HepG2 (cell line): ENCODE results near the gene CHST10. TPM values are rescaled to one million over a fixed set of nuclear protein-coding genes. Genes with fewer than 3 reads are reported as not detected.

Source experiments
- ATAC-seq: fragments of 200-7000 bp; cut with Tn5 transposase; 3 replicates; pipeline ENCODE4 v1.9.1; 2020; ENCODE audit warnings: mild to moderate bottlenecking, moderate library complexity
- BruUV-seq: library from RNA; stranded (reverse); fragments of 400-500 nt; replicated peaks from 2 replicates; lab custom pipeline; 2021; lab: Mats Ljungman, UMichigan
- CTCF ChIA-PET: fragments of 300-600 bp; formaldehyde crosslinking; extraction: SDS; loops from one replicate; lab custom pipeline; 2021; ENCODE audit warnings: low total read pairs, inconsistent platforms, low intra/inter-chr PET ratio; lab: Yijun Ruan, JAX
- POLR2A ChIA-PET: fragments of 350-600 bp; sonication (Branson Sonifier 250); formaldehyde crosslinking; loops from one replicate; lab custom pipeline; 2020; ENCODE audit warnings: antibody characterized with exemption, inconsistent platforms; lab: Yijun Ruan, JAX
- DNase-seq: peaks from one replicate; pipeline ENCODE4 v3.0.0-alpha.2; 2015; ENCODE audit warnings: low spot score
- FAIRE-seq: peaks from 3 replicates; lab custom pipeline; 2011; peaks lifted over from hg19 to GRCh38; lab: Jason Lieb, UNC
- H2AFZ ChIP-seq: one replicate; pipeline ENCODE4 v1.6.1; 2011; ENCODE audit warnings: low read length, inconsistent platforms
- H3K27ac ChIP-seq: fragments of 300-600 bp; 3 replicates; pipeline ENCODE4 v1.8.0; 2011; ENCODE audit warnings: mixed run types, mild to moderate bottlenecking, mixed read lengths, low read length, inconsistent platforms; ENCODE audit not compliant: insufficient read depth; ENCODE audit errors: extremely low read length
- H3K27me3 ChIP-seq, 2 experiments: fragments of 200-600 bp in 1 of 2; 2 replicates in 1 of 2; 3 replicates in 1 of 2; pipeline versions ENCODE4 v1.6.0 to v1.8.0; 2011; ENCODE audit warnings: low read length in 2 of 2, mild to moderate bottlenecking in 2 of 2, moderate library complexity in 2 of 2, inconsistent platforms in 1 of 2; ENCODE audit not compliant: insufficient read depth in 2 of 2, control insufficient read depth in 1 of 2
- H3K36me3 ChIP-seq, 2 experiments: fragments of 200-600 bp in 1 of 2; replicated peaks in 1 of 2; 2 replicates in 1 of 2; 3 replicates in 1 of 2; pipeline versions ENCODE4 v1.5.1 to v1.8.0; 2011; ENCODE audit warnings: low read length in 2 of 2, inconsistent platforms in 1 of 2; ENCODE audit not compliant: insufficient read depth in 2 of 2, control insufficient read depth in 1 of 2
- H3K4me1 ChIP-seq: 2 replicates; pipeline ENCODE4 v1.5.1; 2012; ENCODE audit warnings: low read length, inconsistent platforms; ENCODE audit not compliant: insufficient read depth
- H3K4me2 ChIP-seq: 2 replicates; pipeline ENCODE4 v1.6.0; 2011; ENCODE audit warnings: low read depth, low read length, inconsistent platforms
- H3K4me3 ChIP-seq, 3 experiments: fragments of 200-600 bp in 1 of 3; sonication (generic), shearing (Covaris generic) in 1 of 3; replicated peaks in 1 of 3; 2 replicates each; pipeline ENCODE4 v1.5.1; 2011 to 2016; ENCODE audit warnings: low read length in 3 of 3, inconsistent platforms in 2 of 3, low read depth in 2 of 3, mild to moderate bottlenecking in 2 of 3, control low read depth in 1 of 3, mixed read lengths in 1 of 3; ENCODE audit not compliant: insufficient read depth in 1 of 3
- H3K79me2 ChIP-seq: one replicate; pipeline ENCODE4 v1.6.1; 2011; ENCODE audit warnings: low read length, inconsistent platforms; ENCODE audit not compliant: insufficient read depth
- H3K9ac ChIP-seq: 2 replicates; pipeline ENCODE4 v1.6.0; 2011; ENCODE audit warnings: mild to moderate bottlenecking, low read depth, low read length, inconsistent platforms; ENCODE audit not compliant: insufficient read depth
- H3K9me3 ChIP-seq: 2 replicates; pipeline ENCODE4 v1.5.1; 2012; ENCODE audit warnings: mild to moderate bottlenecking, low read length
- H4K20me1 ChIP-seq: 2 replicates; pipeline ENCODE4 v1.6.0; 2011; ENCODE audit warnings: inconsistent platforms, mild to moderate bottlenecking, low read length, moderate library complexity; ENCODE audit not compliant: insufficient read depth
- AGO1 ChIP-seq: fragments of 200-400 bp; formaldehyde crosslinking; IDR thresholded peaks from 2 replicates; pipeline ENCODE4 v1.6.1; 2017; ENCODE audit warnings: mild to moderate bottlenecking, low read depth, low read length, moderate library complexity; ENCODE audit not compliant: poor library complexity, severe bottlenecking
- CBX5 ChIP-seq: sonication (generic); formaldehyde crosslinking; IDR thresholded peaks from 2 replicates; pipeline ENCODE4 v1.4.0; 2020; ENCODE audit warnings: missing genetic modification reagents, borderline replicate concordance
- FOXP1 ChIP-seq, 2 experiments: fragments of 450-650 bp in 1 of 2; IDR thresholded peaks; 2 replicates each; pipeline ENCODE4 v1.6.1; 2017 to 2018; ENCODE audit warnings: antibody characterized with exemption in 1 of 2
- PHF8 ChIP-seq: sonication (generic); formaldehyde crosslinking; IDR thresholded peaks from 2 replicates; pipeline ENCODE4 v1.5.0; 2020; ENCODE audit warnings: missing genetic modification reagents
- SMYD3 ChIP-seq: sonication (generic); formaldehyde crosslinking; IDR thresholded peaks from 2 replicates; pipeline ENCODE4 v1.8.1; 2023; ENCODE audit warnings: mild to moderate bottlenecking, missing genetic modification reagents
- SOX5 ChIP-seq: IDR thresholded peaks from 2 replicates; pipeline ENCODE4 v1.6.1; 2016; ENCODE audit warnings: borderline replicate concordance
- SRSF1 ChIP-seq: fragments of 200-400 bp; formaldehyde crosslinking; optimal IDR thresholded peaks from 2 replicates; pipeline ENCODE3; 2017; ENCODE audit warnings: mild to moderate bottlenecking, low read depth, low read length, moderate library complexity
- ZBTB43 ChIP-seq: sonication (generic); formaldehyde crosslinking; conservative IDR thresholded peaks from 2 replicates; pipeline ENCODE4 v1.4.0; 2020; ENCODE audit warnings: missing genetic modification reagents
- ZFX ChIP-seq: sonication (generic); formaldehyde crosslinking; IDR thresholded peaks from 2 replicates; pipeline ENCODE4 v1.4.0; 2020; ENCODE audit warnings: mild to moderate bottlenecking, low read depth, missing genetic modification reagents, moderate library complexity
- ZNF12 ChIP-seq: sonication (generic); formaldehyde crosslinking; IDR thresholded peaks from 2 replicates; pipeline ENCODE4 v1.5.0; 2020; ENCODE audit warnings: missing genetic modification reagents
- ZNF224 ChIP-seq: sonication (generic); formaldehyde crosslinking; IDR thresholded peaks from 2 replicates; pipeline ENCODE4 v1.5.0; 2020; ENCODE audit warnings: mild to moderate bottlenecking, missing genetic modification reagents
- ZNF317 ChIP-seq: sonication (generic); formaldehyde crosslinking; IDR thresholded peaks from 2 replicates; pipeline ENCODE4 v1.5.0; 2020; ENCODE audit warnings: mild to moderate bottlenecking, missing genetic modification reagents
- ZNF337 ChIP-seq: sonication (generic); formaldehyde crosslinking; IDR thresholded peaks from 2 replicates; pipeline ENCODE4 v1.5.1; 2020; ENCODE audit warnings: missing genetic modification reagents, low read depth, mild to moderate bottlenecking, borderline replicate concordance
- ZNF44 ChIP-seq: sonication (generic); formaldehyde crosslinking; IDR thresholded peaks from 2 replicates; pipeline ENCODE4 v1.5.1; 2020; ENCODE audit warnings: mild to moderate bottlenecking, missing genetic modification reagents
- ZNF501 ChIP-seq: sonication (generic); formaldehyde crosslinking; IDR thresholded peaks from 2 replicates; pipeline ENCODE4 v1.5.1; 2020; ENCODE audit warnings: mild to moderate bottlenecking, moderate library complexity, missing genetic modification reagents
- ZNF572 ChIP-seq: sonication (generic); formaldehyde crosslinking; IDR thresholded peaks from 2 replicates; pipeline ENCODE4 v1.5.1; 2020; ENCODE audit warnings: mild to moderate bottlenecking, missing genetic modification reagents
- ZNF781 ChIP-seq: sonication (generic); formaldehyde crosslinking; IDR thresholded peaks from 2 replicates; pipeline ENCODE4 v1.5.1; 2020; ENCODE audit warnings: borderline replicate concordance, mild to moderate bottlenecking, missing genetic modification reagents; ENCODE audit errors: not compliant biosample characterization
- WGBS: methylation state at CpG from one replicate; pipeline ENCODE4 v1.1.6; 2017; ENCODE audit warnings: low lambda C conversion rate; 5-methylcytosine and 5-hydroxymethylcytosine counted together
- in situ Hi-C: cut with HindIII; loops from 2 replicates; pipeline ENCODE4 v1.10.0; 2017; ENCODE audit warnings: low pct_unique_long_range_greater_than_20kb; ENCODE audit not compliant: extremely low pct_ligation_motif_present
- intact Hi-C: fragments of 100-400 bp; cut with micrococcal nuclease; formaldehyde crosslinking; loops from one replicate; pipeline ENCODE4 v1.10.0; 2022; ENCODE audit not compliant: unreplicated experiment
- polyA plus RNA-seq, 8 experiments: library from polyadenylated mRNA; depleted of rRNA in 3 of 8; stranded (reverse) in 7 of 8; unstranded in 1 of 8; fragments of >200 nt; fragmentation: Illumina TruSeq in 4 of 8; extraction: Trizol in 4 of 8; gene quantifications; 2 replicates each; pipeline versions ENCODE4 v1.2.1 to v1.2.3, GENCODE V29; 2011 to 2016; ENCODE audit warnings: low read depth in 4 of 8, missing spikeins in 1 of 8, mixed read lengths in 1 of 8; ENCODE audit not compliant: insufficient read depth in 1 of 8
- total RNA-seq, 5 experiments: library from RNA; depleted of rRNA; stranded (reverse); fragments of >200 nt; fragmentation: Illumina TruSeq; extraction: Trizol; gene quantifications; 2 replicates each; pipeline ENCODE4 v1.2.3, GENCODE V29; 2016; ENCODE audit warnings: low read depth in 1 of 5
- TF ChIP-seq, protein P1 (sequence below): sonication (generic); formaldehyde crosslinking; conservative IDR thresholded peaks from 2 replicates; pipeline ENCODE4 v1.8.1; 2023; ENCODE audit warnings: missing genetic modification reagents
- TF ChIP-seq, protein P2 (sequence below): sonication (generic); formaldehyde crosslinking; IDR thresholded peaks from 2 replicates; pipeline ENCODE4 v1.5.1; 2020; ENCODE audit warnings: mild to moderate bottlenecking, missing genetic modification reagents

CHST10 gene
- total and polyA plus RNA-seq, 2 of the 13 experiments (the other 11 are each of a cell fraction or from before 2014, with no cell fraction given), result 10.5 to 14.2 TPM

DNA sequence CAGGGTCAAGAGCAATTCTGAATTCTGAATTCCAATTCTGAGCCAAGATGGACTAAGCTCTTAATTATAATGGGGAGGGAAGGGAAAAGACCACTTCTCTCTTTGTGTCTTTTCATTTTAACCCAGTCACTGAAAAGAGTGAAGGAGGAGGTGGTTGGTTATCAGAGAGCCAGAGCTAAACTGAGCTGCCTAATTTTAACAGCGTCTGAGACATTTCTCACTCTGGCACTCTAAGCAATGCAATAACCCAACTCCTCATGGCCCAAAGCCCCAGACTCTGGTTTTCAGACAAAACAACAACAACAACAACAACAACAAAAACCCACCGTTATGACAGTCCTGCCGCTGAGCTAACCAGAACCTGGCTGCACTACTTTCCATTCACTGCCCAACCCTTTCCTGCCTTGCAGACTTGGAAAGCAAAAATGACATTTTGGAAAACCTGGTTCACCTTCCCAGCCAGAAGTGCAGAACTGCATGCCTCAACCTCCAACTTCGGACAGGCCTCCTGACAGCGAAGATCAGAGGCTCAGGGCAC lies 1.0 kb downstream of the CHST10 start:
- Histone ChIP-seq H3K9me3 (no peaks in the 10 kb centered on the region), H3K79me2 (peaks cover 13% of the 10 kb centered on the region), H3K9ac (peak overlapping the region; percentile 76), H3K4me1 (peaks cover 29% of the 10 kb centered on the region), H2AFZ (peak overlapping the region; percentile 89), H3K4me3 (peak overlapping the region; percentile 70 to 86 (median 76)), H3K27ac (peak overlapping the region; percentile 39), H3K4me2 (peak overlapping the region; percentile 100), H4K20me1 (no peaks in the 10 kb centered on the region), H3K36me3 (peaks cover 4 to 11% of the 10 kb centered on the region in 2 experiments; a peak in 3 of 5 replicates), H3K27me3 (no peaks in the 10 kb centered on the region; a peak in 1 of 5 replicates)
- ChIA-PET CTCF (no interaction called here), POLR2A (interaction anchor here (1.1 kb wide), 2 partner anchors 35 to 146 kb away, joined by 3 to 9 read pairs; partner anchors contain the start of gene PDCL3)
- WGBS, result 13% methylated on average over 5 of the region's 5 CpGs
- TSS peak; percentile 49 for BruUV-seq
- intact Hi-C loops (loop anchor here (5.0 kb wide), 1 partner anchor 146 kb away; the partner anchor contains the start of gene PDCL3), in situ Hi-C loops (no loop called here)
- DNase-seq (no peak), ATAC-seq (no peak; the same call in 2 of the 3 replicates), FAIRE-seq (no peak)
- TF ChIP-seq PHF8 (CRISPR knock-in tag), result no peak
- no peak for TF ChIP-seq ZNF12 (CRISPR knock-in tag)
- 0 out of 2 replicates have a peak, but pooled peaks have one; percentile 16 for TF ChIP-seq ZNF501
- no peak for TF ChIP-seq CBX5 (CRISPR knock-in tag)
- TF ChIP-seq, protein P1, sequence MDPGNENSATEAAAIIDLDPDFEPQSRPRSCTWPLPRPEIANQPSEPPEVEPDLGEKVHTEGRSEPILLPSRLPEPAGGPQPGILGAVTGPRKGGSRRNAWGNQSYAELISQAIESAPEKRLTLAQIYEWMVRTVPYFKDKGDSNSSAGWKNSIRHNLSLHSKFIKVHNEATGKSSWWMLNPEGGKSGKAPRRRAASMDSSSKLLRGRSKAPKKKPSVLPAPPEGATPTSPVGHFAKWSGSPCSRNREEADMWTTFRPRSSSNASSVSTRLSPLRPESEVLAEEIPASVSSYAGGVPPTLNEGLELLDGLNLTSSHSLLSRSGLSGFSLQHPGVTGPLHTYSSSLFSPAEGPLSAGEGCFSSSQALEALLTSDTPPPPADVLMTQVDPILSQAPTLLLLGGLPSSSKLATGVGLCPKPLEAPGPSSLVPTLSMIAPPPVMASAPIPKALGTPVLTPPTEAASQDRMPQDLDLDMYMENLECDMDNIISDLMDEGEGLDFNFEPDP, result 0 out of 2 replicates have a peak, but pooled peaks have one; percentile 7
- TF ChIP-seq FOXP1 (IDR thresholded peaks at IDR 0.05), result 0 out of 2 replicates have a peak, but pooled peaks have one; percentile 34
- TF ChIP-seq FOXP1 (CRISPR knock-in tag; IDR thresholded peaks at IDR 0.05), result no peak
- TF ChIP-seq SOX5 (CRISPR knock-in tag), result no peak
- TF ChIP-seq ZNF224, result no peak
- no peak for TF ChIP-seq SRSF1
- TF ChIP-seq ZBTB43, result no peak
- TF ChIP-seq ZNF781 (CRISPR knock-in tag), result no peak
- no peak for TF ChIP-seq ZFX (CRISPR knock-in tag)
- peak; percentile 48; the same call in 1 of the 2 replicates for TF ChIP-seq ZNF337 (CRISPR knock-in tag)
- TF ChIP-seq AGO1, result no peak
- no peak for TF ChIP-seq ZNF572 (CRISPR knock-in tag)
- TF ChIP-seq SMYD3 (CRISPR knock-in tag), result no peak
- TF ChIP-seq, protein P2, sequence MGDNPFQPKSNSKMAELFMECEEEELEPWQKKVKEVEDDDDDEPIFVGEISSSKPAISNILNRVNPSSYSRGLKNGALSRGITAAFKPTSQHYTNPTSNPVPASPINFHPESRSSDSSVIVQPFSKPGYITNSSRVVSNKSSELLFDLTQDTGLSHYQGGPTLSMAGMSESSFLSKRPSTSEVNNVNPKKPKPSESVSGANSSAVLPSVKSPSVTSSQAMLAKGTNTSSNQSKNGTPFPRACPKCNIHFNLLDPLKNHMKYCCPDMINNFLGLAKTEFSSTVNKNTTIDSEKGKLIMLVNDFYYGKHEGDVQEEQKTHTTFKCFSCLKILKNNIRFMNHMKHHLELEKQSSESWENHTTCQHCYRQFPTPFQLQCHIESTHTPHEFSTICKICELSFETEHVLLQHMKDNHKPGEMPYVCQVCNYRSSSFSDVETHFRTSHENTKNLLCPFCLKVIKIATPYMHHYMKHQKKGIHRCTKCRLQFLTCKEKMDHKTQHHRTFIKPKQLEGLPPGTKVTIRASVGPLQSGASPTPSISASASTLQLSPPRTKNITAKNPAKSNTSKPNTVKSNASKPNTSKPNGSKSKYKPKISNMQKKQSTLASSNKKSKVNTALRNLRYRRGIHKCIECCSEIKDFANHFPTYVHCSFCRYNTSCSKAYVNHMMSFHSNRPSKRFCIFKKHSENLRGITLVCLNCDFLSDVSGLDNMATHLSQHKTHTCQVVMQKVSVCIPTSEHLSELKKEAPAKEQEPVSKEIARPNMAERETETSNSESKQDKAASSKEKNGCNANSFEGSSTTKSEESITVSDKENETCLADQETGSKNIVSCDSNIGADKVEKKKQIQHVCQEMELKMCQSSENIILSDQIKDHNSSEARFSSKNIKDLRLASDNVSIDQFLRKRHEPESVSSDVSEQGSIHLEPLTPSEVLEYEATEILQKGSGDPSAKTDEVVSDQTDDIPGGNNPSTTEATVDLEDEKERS (CRISPR knock-in tag), result no peak
- no peak for TF ChIP-seq ZNF44 (CRISPR knock-in tag)
- no peak for TF ChIP-seq ZNF317 (CRISPR knock-in tag)
